GM15510 (cell line): ENCODE measurements around the gene NCKAP5.

Experiments used
- POLR2A ChIP-seq: IDR thresholded peaks from 3 replicates; pipeline ENCODE4 v1.6.1; 2011; ENCODE audit warnings: borderline replicate concordance; ENCODE audit not compliant: insufficient read length; ENCODE audit errors: extremely low read depth

The NCKAP5 gene

GRCh38 chr2:133459590-133459989 is 108.7 kb downstream of the NCKAP5 start:
- no peak for TF ChIP-seq POLR2A

GRCh38 chr2:133458280-133458679 is 110.0 kb downstream of the NCKAP5 start:
- TF ChIP-seq POLR2A, result no peak

GRCh38 chr2:133457861-133458260 is 110.4 kb downstream of the NCKAP5 start:
- no peak for TF ChIP-seq POLR2A

- no peak for TF ChIP-seq POLR2A
Measured at GRCh38 chr2:133456971-133457370, 111.3 kb downstream of the NCKAP5 start.

GRCh38 chr2:133456156-133456555 is 112.1 kb downstream of the NCKAP5 start:
- no peak for TF ChIP-seq POLR2A

GRCh38 chr2:133453032-133453431 is 115.2 kb downstream of the NCKAP5 start:
- no peak for TF ChIP-seq POLR2A

GRCh38 chr2:133452583-133452982 is 115.7 kb downstream of the NCKAP5 start:
- TF ChIP-seq POLR2A, result no peak

- no peak for TF ChIP-seq POLR2A
Measured at GRCh38 chr2:133452146-133452545, 116.1 kb downstream of the NCKAP5 start.

GRCh38 chr2:133448195-133448594 is 120.1 kb downstream of the NCKAP5 start:
- TF ChIP-seq POLR2A, result no peak

GRCh38 chr2:133447303-133447702 is 121.0 kb downstream of the NCKAP5 start:
- TF ChIP-seq POLR2A, result no peak

- no peak for TF ChIP-seq POLR2A
Measured at GRCh38 chr2:133444465-133444864, 123.8 kb downstream of the NCKAP5 start.

- no peak for TF ChIP-seq POLR2A
Measured at GRCh38 chr2:133442393-133442792, 125.9 kb downstream of the NCKAP5 start.

- TF ChIP-seq POLR2A, result no peak
Measured at GRCh38 chr2:133439565-133439920, 128.7 kb downstream of the NCKAP5 start.

- TF ChIP-seq POLR2A, result no peak
Measured at GRCh38 chr2:133438848-133439564, 129.3 kb downstream of the NCKAP5 start.

GRCh38 chr2:133438026-133438425 is 130.2 kb downstream of the NCKAP5 start:
- TF ChIP-seq POLR2A, result no peak

- no peak for TF ChIP-seq POLR2A
Measured at GRCh38 chr2:133437492-133437891, 130.8 kb downstream of the NCKAP5 start.
